Activated CD8-positive, alpha-beta T cell treated with anti-CD3 and anti-CD28 coated beads for 36 hours (primary cell): ENCODE measurements around the gene STK4. TPM values are rescaled to one million over a fixed set of nuclear protein-coding genes. Genes with fewer than 3 reads are reported as not detected.

Experiments
- ATAC-seq: fragments of 200-7000 bp; cut with Tn5 transposase; one replicate; pipeline ENCODE4 v1.10.0; 2021; ENCODE audit warnings: mild to moderate bottlenecking, moderate library complexity
- CTCF ChIA-PET: fragments of 350-600 bp; sonication (Branson Sonifier 250); formaldehyde crosslinking; loops from one replicate; lab custom pipeline; 2021; ENCODE audit warnings: antibody characterized with exemption; lab: Charles Lee
- POLR2A ChIA-PET: fragments of 350-600 bp; sonication (Branson Sonifier 250); formaldehyde crosslinking; loops from one replicate; lab custom pipeline; 2021; ENCODE audit warnings: antibody characterized with exemption; lab: Charles Lee
- DNase-seq: peaks from one replicate; pipeline ENCODE4 v3.0.0-alpha.2; 2020
- H3K27ac Mint-ChIP-seq: one replicate; pipeline ENCODE4 v1.8.0; 2021; ENCODE audit warnings: mild to moderate bottlenecking, mixed read lengths
- H3K27me3 Mint-ChIP-seq: one replicate; pipeline ENCODE4 v1.8.0; 2021; ENCODE audit warnings: mixed read lengths
- H3K36me3 Mint-ChIP-seq: one replicate; pipeline ENCODE4 v1.8.0; 2021; ENCODE audit warnings: low read depth, mixed read lengths
- H3K4me1 Mint-ChIP-seq: one replicate; pipeline ENCODE4 v1.8.0; 2021; ENCODE audit warnings: low read depth, mixed read lengths
- H3K4me3 Mint-ChIP-seq: one replicate; pipeline ENCODE4 v1.8.0; 2021; ENCODE audit warnings: mild to moderate bottlenecking, moderate library complexity, mixed read lengths
- H3K9me3 Mint-ChIP-seq: one replicate; pipeline ENCODE4 v1.8.0; 2021; ENCODE audit warnings: mixed read lengths
- intact Hi-C: fragments of 100-400 bp; cut with micrococcal nuclease; formaldehyde crosslinking; loops from one replicate; pipeline ENCODE4 v1.10.0; 2022
- total RNA-seq, 2 experiments: library from RNA; stranded (reverse); gene quantifications; one replicate each; pipeline ENCODE4 v1.2.3, GENCODE V29; 2021
- TF ChIP-seq, protein P1 (sequence below): fragments of 200-600 bp; IDR thresholded peaks from one replicate; pipeline ENCODE4 v1.8.0; 2022; ENCODE audit warnings: antibody characterized with exemption, mild to moderate bottlenecking

STK4 gene
- total RNA-seq, 2 experiments from 2014 or later, result 154 to 165 TPM

DNA sequence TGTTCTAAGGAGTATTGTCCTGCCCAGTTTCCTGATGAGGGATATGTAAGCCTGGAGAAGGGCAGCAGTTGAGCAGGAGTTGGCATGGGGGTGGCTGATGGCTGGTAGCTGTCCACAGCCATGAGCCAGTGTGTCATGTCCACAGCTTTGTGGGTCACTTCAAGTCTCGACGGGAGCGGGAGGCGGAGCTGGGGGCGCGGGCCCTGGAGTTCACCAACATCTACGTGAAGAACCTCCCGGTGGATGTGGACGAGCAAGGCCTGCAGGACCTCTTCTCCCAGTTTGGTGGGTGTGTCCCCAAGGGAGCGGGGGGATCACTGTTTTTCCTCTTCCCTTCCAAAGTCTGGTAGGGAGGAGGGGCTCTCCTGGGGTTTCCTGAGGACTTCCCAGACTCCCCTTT is 47.6 kb upstream of the STK4 start:
- no peak for DNase-seq
- H3K36me3 Mint-ChIP-seq, result peaks cover 38% of the 10 kb centered on the region
- ChIA-PET POLR2A (interaction anchor here (0.7 kb wide), 1 partner anchor 10 kb away, joined by 3 read pairs; no protein-coding TSS in a partner anchor), CTCF (no interaction called here)
- no peaks in the 10 kb centered on the region for H3K27me3 Mint-ChIP-seq
- H3K4me1 Mint-ChIP-seq, result peaks cover 12% of the 10 kb centered on the region
- intact Hi-C loops, result no loop called here
- no peak overlapping the region for H3K4me3 Mint-ChIP-seq
- H3K27ac Mint-ChIP-seq, result no peak overlapping the region
- no peaks in the 10 kb centered on the region for H3K9me3 Mint-ChIP-seq
- TF ChIP-seq, protein P1, sequence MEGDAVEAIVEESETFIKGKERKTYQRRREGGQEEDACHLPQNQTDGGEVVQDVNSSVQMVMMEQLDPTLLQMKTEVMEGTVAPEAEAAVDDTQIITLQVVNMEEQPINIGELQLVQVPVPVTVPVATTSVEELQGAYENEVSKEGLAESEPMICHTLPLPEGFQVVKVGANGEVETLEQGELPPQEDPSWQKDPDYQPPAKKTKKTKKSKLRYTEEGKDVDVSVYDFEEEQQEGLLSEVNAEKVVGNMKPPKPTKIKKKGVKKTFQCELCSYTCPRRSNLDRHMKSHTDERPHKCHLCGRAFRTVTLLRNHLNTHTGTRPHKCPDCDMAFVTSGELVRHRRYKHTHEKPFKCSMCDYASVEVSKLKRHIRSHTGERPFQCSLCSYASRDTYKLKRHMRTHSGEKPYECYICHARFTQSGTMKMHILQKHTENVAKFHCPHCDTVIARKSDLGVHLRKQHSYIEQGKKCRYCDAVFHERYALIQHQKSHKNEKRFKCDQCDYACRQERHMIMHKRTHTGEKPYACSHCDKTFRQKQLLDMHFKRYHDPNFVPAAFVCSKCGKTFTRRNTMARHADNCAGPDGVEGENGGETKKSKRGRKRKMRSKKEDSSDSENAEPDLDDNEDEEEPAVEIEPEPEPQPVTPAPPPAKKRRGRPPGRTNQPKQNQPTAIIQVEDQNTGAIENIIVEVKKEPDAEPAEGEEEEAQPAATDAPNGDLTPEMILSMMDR, result no peak
- no peak for ATAC-seq

DNA sequence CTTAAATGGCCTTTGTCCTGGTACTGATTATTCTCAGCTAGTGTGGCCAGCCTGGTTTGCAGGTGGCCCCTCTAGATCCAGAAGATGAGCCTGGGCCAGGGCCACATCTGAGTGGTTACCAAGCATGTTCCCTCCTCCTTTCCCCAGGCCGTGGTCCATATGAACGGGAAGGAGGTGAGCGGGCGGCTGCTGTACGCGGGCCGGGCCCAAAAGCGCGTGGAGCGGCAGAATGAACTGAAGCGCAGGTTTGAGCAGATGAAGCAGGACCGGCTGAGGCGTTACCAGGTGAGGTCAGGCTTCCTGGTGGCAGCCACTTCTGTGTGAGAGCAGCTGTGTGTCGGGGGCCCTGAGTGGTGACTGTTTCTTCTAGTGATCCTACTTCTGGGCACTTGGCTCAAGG is 44.9 kb upstream of the STK4 start:
- peaks cover 35% of the 10 kb centered on the region for H3K36me3 Mint-ChIP-seq
- no peak overlapping the region for H3K27ac Mint-ChIP-seq
- DNase-seq, result no peak
- intact Hi-C loops, result no loop called here
- no peaks in the 10 kb centered on the region for H3K27me3 Mint-ChIP-seq
- CTCF ChIA-PET, result no interaction called here
- no peaks in the 10 kb centered on the region for H3K4me1 Mint-ChIP-seq
- TF ChIP-seq, protein P1, result no peak
- no peak overlapping the region for H3K4me3 Mint-ChIP-seq
- POLR2A ChIA-PET, result no interaction called here
- no peaks in the 10 kb centered on the region for H3K9me3 Mint-ChIP-seq
- ATAC-seq, result no peak

DNA sequence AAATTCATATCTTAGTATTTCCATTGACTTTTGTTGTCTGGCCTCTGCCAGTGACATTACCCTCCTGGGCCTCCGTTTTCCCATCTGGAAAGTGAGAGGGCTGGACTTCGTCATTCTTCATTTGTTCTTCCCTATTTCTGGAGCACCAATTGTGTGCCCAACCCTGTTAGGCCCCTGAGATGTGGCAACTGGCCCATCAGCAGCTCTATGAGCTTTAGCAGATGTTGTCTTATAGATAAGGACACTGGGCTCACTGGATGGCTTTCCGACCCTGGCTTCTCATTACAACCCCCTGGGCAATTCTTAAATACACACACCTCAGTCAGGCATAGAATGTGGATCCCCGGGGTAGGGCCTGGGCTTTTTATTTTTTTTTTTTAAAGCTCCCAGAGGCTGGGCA is 41.8 kb upstream of the STK4 start:
- DNase-seq (no peak), ATAC-seq (no peak)
- H3K4me1 Mint-ChIP-seq, result no peaks in the 10 kb centered on the region
- TF ChIP-seq, protein P1, result no peak
- H3K27me3 Mint-ChIP-seq, result no peaks in the 10 kb centered on the region
- ChIA-PET POLR2A (interaction anchor here (1.0 to 1.1 kb wide), 2 partner anchors 16 to 29 kb away, joined by 3 to 5 read pairs; no protein-coding TSS in a partner anchor), CTCF (no interaction called here)
- H3K27ac Mint-ChIP-seq, result no peak overlapping the region
- intact Hi-C loops, result no loop called here
- H3K4me3 Mint-ChIP-seq, result no peak overlapping the region
- H3K9me3 Mint-ChIP-seq, result no peaks in the 10 kb centered on the region
- H3K36me3 Mint-ChIP-seq, result peaks cover 23% of the 10 kb centered on the region

DNA sequence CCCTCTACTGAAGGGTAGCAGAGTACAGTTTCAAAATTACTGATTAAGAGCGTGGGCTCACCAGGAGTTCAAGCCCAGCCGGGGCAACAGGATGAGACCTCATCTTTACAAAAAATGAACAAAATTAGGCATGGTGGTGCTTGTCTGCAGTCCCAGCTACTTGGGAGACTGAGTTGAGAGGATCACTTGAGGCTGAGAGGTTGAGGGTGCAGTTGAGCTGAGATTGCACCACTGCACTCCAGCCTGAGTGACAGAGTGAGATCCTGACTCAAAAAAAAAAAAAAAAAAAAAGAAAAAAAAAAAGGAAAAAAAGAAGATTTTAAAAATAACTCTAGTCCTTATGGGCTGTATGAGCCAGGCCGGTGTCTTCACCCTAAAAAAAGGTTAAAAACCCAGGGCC is 37.7 kb upstream of the STK4 start:
- no peak for ATAC-seq
- H3K9me3 Mint-ChIP-seq, result no peaks in the 10 kb centered on the region
- no peak overlapping the region for H3K4me3 Mint-ChIP-seq
- peaks cover 28% of the 10 kb centered on the region for H3K36me3 Mint-ChIP-seq
- TF ChIP-seq, protein P1, result no peak
- H3K27ac Mint-ChIP-seq, result no peak overlapping the region
- no peak for DNase-seq
- no peaks in the 10 kb centered on the region for H3K27me3 Mint-ChIP-seq
- CTCF ChIA-PET, result no interaction called here
- POLR2A ChIA-PET, result interaction anchor here (1.6 kb wide), 1 partner anchor 19 kb away, joined by 6 read pairs; the partner anchor contains the start of gene PABPC1L
- intact Hi-C loops, result no loop called here
- no peaks in the 10 kb centered on the region for H3K4me1 Mint-ChIP-seq

DNA sequence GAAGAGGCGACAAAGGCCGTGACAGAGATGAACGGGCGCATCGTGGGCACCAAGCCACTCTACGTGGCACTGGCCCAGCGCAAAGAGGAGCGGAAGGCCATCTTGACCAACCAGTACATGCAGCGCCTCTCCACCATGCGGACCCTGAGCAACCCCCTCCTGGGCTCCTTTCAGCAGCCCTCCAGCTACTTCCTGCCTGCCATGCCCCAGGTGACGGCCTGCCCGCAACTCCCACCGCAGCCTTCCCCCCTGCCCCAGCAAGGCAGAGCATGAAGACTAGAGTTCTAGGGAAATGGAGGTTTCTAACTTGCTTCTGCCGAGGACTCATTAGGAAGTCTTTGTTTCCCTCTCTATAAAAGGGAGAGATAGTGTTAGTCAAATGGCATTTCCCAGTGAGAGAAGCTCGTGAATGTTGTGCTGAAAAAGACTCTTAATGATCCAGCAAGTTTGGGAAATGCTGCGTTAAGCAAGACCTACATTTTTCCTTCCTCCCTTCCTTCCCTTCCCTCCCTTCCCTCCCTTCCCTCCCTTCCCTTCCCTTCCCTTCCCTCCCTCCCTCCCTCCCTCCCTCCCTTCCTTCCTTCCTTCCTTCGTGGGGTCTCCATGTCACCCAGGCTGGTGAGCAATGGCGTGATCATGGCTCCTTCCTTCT is 35.7 kb upstream of the STK4 start:
- no peak overlapping the region for H3K27ac Mint-ChIP-seq
- no peaks in the 10 kb centered on the region for H3K27me3 Mint-ChIP-seq

More for the DNA sequence above, 35.7 kb upstream of the STK4 start:
- ATAC-seq, result no peak
- intact Hi-C loops, result no loop called here
- no peaks in the 10 kb centered on the region for H3K9me3 Mint-ChIP-seq
- no peak overlapping the region for H3K4me3 Mint-ChIP-seq
- H3K4me1 Mint-ChIP-seq, result no peaks in the 10 kb centered on the region
- CTCF ChIA-PET, result no interaction called here
- peaks cover 24% of the 10 kb centered on the region for H3K36me3 Mint-ChIP-seq
- TF ChIP-seq, protein P1, result no peak
- POLR2A ChIA-PET, result interaction anchor here (0.7 to 0.9 kb wide), 3 partner anchors 10 to 16 kb away, joined by 3 read pairs; no protein-coding TSS in a partner anchor
- no peak for DNase-seq
